ENCODE data around the gene DPY19L3. TPM values are rescaled to one million over a fixed set of nuclear protein-coding genes. Genes with fewer than 3 reads are reported as not detected.
"Not testable (repeated sequence)": the region's sequence is repeated elsewhere in the genome, so short reads cannot be mapped to it uniquely, and the experiment has no call there.

The DPY19L3 gene
- total and polyA plus RNA-seq, 2 donors from 2014 or later = 4.7 to 36.7 TPM

- Histone ChIP-seq H3K27ac (ENCODE audit: low read depth in 2 of 2, low read length in 2 of 2) (no peak overlapping the region), H3K27me3 (ENCODE audit: control insufficient read depth, insufficient read depth, low read length) (no peaks in the 10 kb centered on the region), H3K4me3 (ENCODE audit: low read length in 3 of 3) (no peak overlapping the region), H3K9ac (ENCODE audit: low read length in 3 of 3) (no peak overlapping the region), H3K36me3 (ENCODE audit: control insufficient read depth in 2 of 3, insufficient read depth in 3 of 3, low read length in 3 of 3) (peaks cover 0 to 6% (median 0%) of the 10 kb centered on the region in 3 donors), H3K9me3 (ENCODE audit: control insufficient read depth in 2 of 3, insufficient read depth in 1 of 3, low read length in 3 of 3) (no peaks in the 10 kb centered on the region), H3K4me1 (ENCODE audit: control insufficient read depth in 2 of 3, insufficient read depth in 2 of 3, low read depth in 1 of 3, low read length in 3 of 3) (no peaks in the 10 kb centered on the region)
- no peak for TF ChIP-seq CTCF (IDR thresholded peaks at IDR 0.05; ENCODE audit: borderline replicate concordance, extremely low read depth, insufficient read depth)
- no peak for DNase-seq
- no peak for FAIRE-seq
- intact Hi-C loops (cut with DNase I) = no loop called here
Observed at GRCh38 chr19:32436692-32437091, 31.1 kb downstream of the DPY19L3 start.

GRCh38 chr19:32437096-32437495 lies 31.5 kb downstream of the DPY19L3 start:
- DNase-seq (no peak), FAIRE-seq (no peak)
- no peaks in the 10 kb centered on the region for H3K9me3 ChIP-seq (ENCODE audit: control insufficient read depth in 2 of 3, insufficient read depth in 1 of 3, low read length in 3 of 3)

GRCh38 chr19:32438751-32439150 lies 33.2 kb downstream of the DPY19L3 start:
- Histone ChIP-seq H3K4me1 (ENCODE audit: control insufficient read depth in 2 of 3, insufficient read depth in 2 of 3, low read depth in 1 of 3, low read length in 3 of 3) (no peaks in the 10 kb centered on the region), H3K4me3 (ENCODE audit: low read length in 3 of 3) (no peak overlapping the region), H3K27ac (ENCODE audit: low read depth in 2 of 2, low read length in 2 of 2) (no peak overlapping the region), H3K36me3 (ENCODE audit: control insufficient read depth in 2 of 3, insufficient read depth in 3 of 3, low read length in 3 of 3) (peaks cover 0 to 6% (median 0%) of the 10 kb centered on the region in 3 donors), H3K27me3 (ENCODE audit: control insufficient read depth, insufficient read depth, low read length) (no peaks in the 10 kb centered on the region), H3K9ac (ENCODE audit: low read length in 3 of 3) (no peak overlapping the region), H3K9me3 (ENCODE audit: control insufficient read depth in 2 of 3, insufficient read depth in 1 of 3, low read length in 3 of 3) (no peaks in the 10 kb centered on the region)
- TF ChIP-seq CTCF (IDR thresholded peaks at IDR 0.05; ENCODE audit: borderline replicate concordance, extremely low read depth, insufficient read depth) = no peak
- FAIRE-seq (no peak), DNase-seq (no peak)
- intact Hi-C loops (cut with DNase I) = no loop called here

More at GRCh38 chr19:32437096-32437495, 31.5 kb downstream of the DPY19L3 start:
- Histone ChIP-seq H3K36me3 (ENCODE audit: control insufficient read depth in 2 of 3, insufficient read depth in 3 of 3, low read length in 3 of 3) (peaks cover 0 to 6% (median 0%) of the 10 kb centered on the region in 3 donors), H3K4me3 (ENCODE audit: low read length in 3 of 3) (no peak overlapping the region), H3K27ac (ENCODE audit: low read depth in 2 of 2, low read length in 2 of 2) (no peak overlapping the region), H3K27me3 (ENCODE audit: control insufficient read depth, insufficient read depth, low read length) (no peaks in the 10 kb centered on the region), H3K9ac (ENCODE audit: low read length in 3 of 3) (no peak overlapping the region), H3K4me1 (ENCODE audit: control insufficient read depth in 2 of 3, insufficient read depth in 2 of 3, low read depth in 1 of 3, low read length in 3 of 3) (no peaks in the 10 kb centered on the region)
- no peak for TF ChIP-seq CTCF (IDR thresholded peaks at IDR 0.05; ENCODE audit: borderline replicate concordance, extremely low read depth, insufficient read depth)
- intact Hi-C loops (cut with DNase I) = no loop called here

GRCh38 chr19:32442650-32443049 lies 37.1 kb downstream of the DPY19L3 start:
- Histone ChIP-seq H3K4me3 (ENCODE audit: low read length in 3 of 3) (no peak overlapping the region), H3K27ac (ENCODE audit: low read depth in 2 of 2, low read length in 2 of 2) (no peak overlapping the region), H3K9ac (ENCODE audit: low read length in 3 of 3) (no peak overlapping the region), H3K9me3 (ENCODE audit: control insufficient read depth in 2 of 3, insufficient read depth in 1 of 3, low read length in 3 of 3) (no peaks in the 10 kb centered on the region), H3K36me3 (ENCODE audit: control insufficient read depth in 2 of 3, insufficient read depth in 3 of 3, low read length in 3 of 3) (peaks cover 0 to 2% (median 0%) of the 10 kb centered on the region in 3 donors), H3K4me1 (ENCODE audit: control insufficient read depth in 2 of 3, insufficient read depth in 2 of 3, low read depth in 1 of 3, low read length in 3 of 3) (no peaks in the 10 kb centered on the region), H3K27me3 (ENCODE audit: control insufficient read depth, insufficient read depth, low read length) (no peaks in the 10 kb centered on the region)
- FAIRE-seq = no peak
- TF ChIP-seq CTCF (IDR thresholded peaks at IDR 0.05; ENCODE audit: borderline replicate concordance, extremely low read depth, insufficient read depth) = no peak
- DNase-seq = no peak
- intact Hi-C loops (cut with DNase I) = no loop called here

GRCh38 chr19:32447534-32447933 lies 42.0 kb downstream of the DPY19L3 start:
- DNase-seq; H3K27me3 ChIP-seq (ENCODE audit: control insufficient read depth, insufficient read depth, low read length); intact Hi-C loops (cut with DNase I); H3K27ac ChIP-seq (ENCODE audit: low read depth in 2 of 2, low read length in 2 of 2); FAIRE-seq; H3K9me3 ChIP-seq (ENCODE audit: control insufficient read depth in 2 of 3, insufficient read depth in 1 of 3, low read length in 3 of 3); H3K4me3 ChIP-seq (ENCODE audit: low read length in 3 of 3); H3K4me1 ChIP-seq (ENCODE audit: control insufficient read depth in 2 of 3, insufficient read depth in 2 of 3, low read depth in 1 of 3, low read length in 3 of 3); H3K36me3 ChIP-seq (ENCODE audit: control insufficient read depth in 2 of 3, insufficient read depth in 3 of 3, low read length in 3 of 3); H3K9ac ChIP-seq (ENCODE audit: low read length in 3 of 3): not testable (repeated sequence)
